Ovary (tissue), 9 donors: ENCODE measurements around the gene PACSIN2. TPM values are rescaled to one million over a fixed set of nuclear protein-coding genes. Genes with fewer than 3 reads are reported as not detected.

Experiments used
- DNase-seq, 5 donors: peaks; one replicate each; pipeline ENCODE4 v3.0.0-alpha.2; 2019 to 2020
- H3K27ac ChIP-seq, 2 donors: fragments of 200-600 bp; one replicate each; pipeline versions ENCODE4 v1.5.1 to v1.8.0; 2019 to 2022
- H3K27me3 ChIP-seq: fragments of 200-600 bp; one replicate; pipeline ENCODE4 v1.8.0; 2022
- H3K36me3 ChIP-seq: fragments of 200-600 bp; sonication (generic); one replicate; pipeline ENCODE4 v1.5.1; 2019
- H3K4me1 ChIP-seq: one replicate; pipeline ENCODE4 v1.8.1; 2013; ENCODE audit warnings: mild to moderate bottlenecking, moderate library complexity; ENCODE audit not compliant: insufficient read depth
- H3K4me3 ChIP-seq: fragments of 200-600 bp; sonication (generic); one replicate; pipeline ENCODE4 v1.5.1; 2017
- H3K9me3 ChIP-seq, 2 donors: fragments of 200-600 bp in 1 of 2; sonication (generic) in 1 of 2; one replicate each; pipeline versions ENCODE4 v1.5.1 to v1.8.1; 2013 to 2019; ENCODE audit warnings: mild to moderate bottlenecking in 1 of 2, moderate library complexity in 1 of 2
- EP300 ChIP-seq: sonication (generic); formaldehyde crosslinking; IDR thresholded peaks from one replicate; pipeline ENCODE4 v1.6.1; 2017; ENCODE audit warnings: antibody characterized with exemption
- POLR2A ChIP-seq: fragments of 450-650 bp; IDR thresholded peaks from one replicate; pipeline ENCODE4 v1.6.1; 2017; ENCODE audit warnings: antibody characterized with exemption, mild to moderate bottlenecking, moderate library complexity
- WGBS, 3 donors: extraction: QIAGEN DNeasy Blood & Tissue Kit in 1 of 3; methylation state at CpG; one replicate each; pipeline versions ENCODE4 v1.1.5 to v1.1.7; 2013 to 2017; 5-methylcytosine and 5-hydroxymethylcytosine counted together
- intact Hi-C, 4 donors: fragments of 100-400 bp; cut with DNase I; formaldehyde crosslinking; loops; one replicate each; pipeline versions ENCODE4 v1.11.0 to v1.15.1; 2022 to 2023
- polyA plus RNA-seq, 2 donors: library from polyadenylated mRNA; stranded (reverse); fragments of 200-250 nt in 1 of 2; fragments of 350-450 nt in 1 of 2; fragmentation: Illumina TruSeq in 1 of 2; extraction: RNeasy Lipid Tissue Mini Kit (QIAGEN cat#74804) in 1 of 2; gene quantifications; one replicate each; pipeline ENCODE4 v1.2.3, GENCODE V29; 2013 to 2014
- total RNA-seq, 7 donors: library from RNA; depleted of rRNA in 2 of 7; stranded (reverse); fragments of >200 nt in 2 of 7; fragmentation: NEBNext Ultra II Directional in 3 of 7; extraction: Animal tissue kit (Norgen Biotek cat#: 25700) in 3 of 7; gene quantifications; one replicate each; pipeline versions ENCODE4 v1.1.0 to v1.2.4, GENCODE V29; 2016 to 2023
- TF ChIP-seq, protein P1 (sequence below), 3 donors: fragments of 450-650 bp in 2 of 3; fragments of 200-600 bp in 1 of 3; IDR thresholded peaks; one replicate each; pipeline versions ENCODE4 v1.5.1 to v1.8.0; 2016 to 2022; ENCODE audit warnings: antibody characterized with exemption in 3 of 3, mild to moderate bottlenecking in 1 of 3
- donor health status: DM: no; HTN: no; CAD: no; lungs with moderate emphysema.
- donor health status: DM: no; HTN: no; CAD: no.
- donor health status: Bipolar disorder and iron deficiency.
- donor health status: DM: yes; HTN: yes; CAD: no.
- donor health status: DM: no; HTN: no; CAD: no.
- donor health status: DM: yes; HTN: yes; CAD: no.

Gene PACSIN2
- total and polyA plus RNA-seq, 9 donors = 25.5 to 60.0 (median 48.0) TPM

DNA sequence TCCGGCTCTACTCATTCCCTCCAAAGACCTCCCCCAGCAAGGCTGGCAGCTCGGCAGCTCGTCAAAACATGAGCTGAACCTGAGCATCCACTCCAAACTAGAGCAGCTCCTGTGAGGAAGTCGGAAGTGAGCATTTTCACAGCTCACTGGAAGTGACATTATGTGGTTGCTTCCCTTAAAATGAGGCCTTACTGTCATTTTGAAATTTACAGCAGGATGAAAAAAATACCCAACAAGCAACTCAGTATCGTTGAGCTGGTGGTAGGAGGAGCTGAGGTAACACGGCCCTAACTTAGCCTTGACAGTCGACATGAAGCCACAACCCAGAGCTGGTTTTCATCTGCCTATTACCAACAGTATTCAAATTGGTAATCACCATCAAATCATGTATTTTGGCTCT is 119.9 kb downstream of the PACSIN2 start:
- Histone ChIP-seq H3K4me1 (no peaks in the 10 kb centered on the region), H3K27ac (no peak overlapping the region), H3K9me3 (no peaks in the 10 kb centered on the region), H3K4me3 (no peak overlapping the region), H3K27me3 (no peaks in the 10 kb centered on the region), H3K36me3 (no peaks in the 10 kb centered on the region)
- WGBS, 3 donors = 51 to 63% (median 53%) methylated on average over 7 of the region's 7 CpGs
- no peak for DNase-seq
- TF ChIP-seq, protein P1, sequence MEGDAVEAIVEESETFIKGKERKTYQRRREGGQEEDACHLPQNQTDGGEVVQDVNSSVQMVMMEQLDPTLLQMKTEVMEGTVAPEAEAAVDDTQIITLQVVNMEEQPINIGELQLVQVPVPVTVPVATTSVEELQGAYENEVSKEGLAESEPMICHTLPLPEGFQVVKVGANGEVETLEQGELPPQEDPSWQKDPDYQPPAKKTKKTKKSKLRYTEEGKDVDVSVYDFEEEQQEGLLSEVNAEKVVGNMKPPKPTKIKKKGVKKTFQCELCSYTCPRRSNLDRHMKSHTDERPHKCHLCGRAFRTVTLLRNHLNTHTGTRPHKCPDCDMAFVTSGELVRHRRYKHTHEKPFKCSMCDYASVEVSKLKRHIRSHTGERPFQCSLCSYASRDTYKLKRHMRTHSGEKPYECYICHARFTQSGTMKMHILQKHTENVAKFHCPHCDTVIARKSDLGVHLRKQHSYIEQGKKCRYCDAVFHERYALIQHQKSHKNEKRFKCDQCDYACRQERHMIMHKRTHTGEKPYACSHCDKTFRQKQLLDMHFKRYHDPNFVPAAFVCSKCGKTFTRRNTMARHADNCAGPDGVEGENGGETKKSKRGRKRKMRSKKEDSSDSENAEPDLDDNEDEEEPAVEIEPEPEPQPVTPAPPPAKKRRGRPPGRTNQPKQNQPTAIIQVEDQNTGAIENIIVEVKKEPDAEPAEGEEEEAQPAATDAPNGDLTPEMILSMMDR (IDR thresholded peaks at IDR 0.05) = no peak
- TF ChIP-seq EP300 = no peak
- no peak for TF ChIP-seq POLR2A
- intact Hi-C loops = no loop called here

DNA sequence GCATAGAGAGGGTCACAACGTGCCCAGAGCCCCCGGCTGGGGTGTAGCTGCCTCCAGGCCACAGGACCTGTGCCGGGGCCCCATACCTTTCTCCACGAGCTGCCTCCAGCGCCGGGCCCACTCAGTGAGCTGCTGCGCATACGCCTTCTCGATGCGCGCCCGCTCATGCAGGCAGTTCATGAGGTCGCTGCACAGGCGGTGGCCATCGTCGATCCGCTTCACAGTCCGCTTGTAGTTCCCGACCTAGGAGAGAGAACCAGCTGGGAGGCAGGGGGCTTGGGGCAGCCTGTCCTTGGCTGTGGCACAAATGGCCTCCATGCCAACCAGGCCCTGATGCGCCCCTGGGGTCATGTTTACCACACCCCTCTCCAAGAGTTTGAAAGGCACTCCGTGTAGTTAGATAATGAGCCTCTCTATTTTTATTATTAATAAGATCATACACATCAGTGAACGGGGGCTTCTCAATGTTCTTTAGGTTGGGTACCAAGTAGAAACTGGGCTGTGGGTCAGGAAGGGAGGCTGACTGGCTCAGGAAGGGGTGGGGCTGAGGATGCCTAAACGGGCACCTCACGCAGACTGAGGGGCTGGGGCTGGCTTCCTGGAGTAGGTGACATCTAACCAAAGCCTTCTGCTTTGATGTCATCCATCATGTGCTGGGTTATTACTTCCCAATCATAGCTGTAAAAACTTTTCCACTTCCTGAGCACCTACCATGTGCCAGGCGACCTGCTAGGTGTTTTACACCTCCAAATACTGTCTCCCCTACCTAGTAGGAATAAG is 121.4 kb downstream of the PACSIN2 start:
- intact Hi-C loops = no loop called here
- no peak overlapping the region for H3K27ac ChIP-seq

GRCh38 chr22:42892571-42893316 is 122.2 kb downstream of the PACSIN2 start:
- no peaks in the 10 kb centered on the region for H3K27me3 ChIP-seq
- H3K27ac ChIP-seq = no peak overlapping the region
- TF ChIP-seq, protein P1 (IDR thresholded peaks at IDR 0.05) = no peak
- TF ChIP-seq POLR2A (no peak), EP300 (no peak)
- intact Hi-C loops = no loop called here
- no peaks in the 10 kb centered on the region for H3K9me3 ChIP-seq
- no peak for DNase-seq
- no peaks in the 10 kb centered on the region for H3K4me1 ChIP-seq
- WGBS, 3 donors = 82 to 90% (median 85%) methylated on average over 10 of the region's 10 CpGs
- H3K4me3 ChIP-seq = no peak overlapping the region
- no peaks in the 10 kb centered on the region for H3K36me3 ChIP-seq

More for the DNA sequence above, 121.4 kb downstream of the PACSIN2 start:
- H3K4me3 ChIP-seq = no peak overlapping the region
- WGBS, 3 donors = 88 to 92% (median 90%) methylated on average over 25 of the region's 25 CpGs
- H3K9me3 ChIP-seq = no peaks in the 10 kb centered on the region
- no peaks in the 10 kb centered on the region for H3K27me3 ChIP-seq
- TF ChIP-seq POLR2A (no peak), EP300 (no peak)
- TF ChIP-seq, protein P1 (IDR thresholded peaks at IDR 0.05) = no peak
- H3K4me1 ChIP-seq = no peaks in the 10 kb centered on the region
- no peak for DNase-seq
- no peaks in the 10 kb centered on the region for H3K36me3 ChIP-seq

GRCh38 chr22:42892156-42892555 is 122.8 kb downstream of the PACSIN2 start:
- intact Hi-C loops = no loop called here
- no peaks in the 10 kb centered on the region for H3K36me3 ChIP-seq
- no peaks in the 10 kb centered on the region for H3K4me1 ChIP-seq
- no peaks in the 10 kb centered on the region for H3K27me3 ChIP-seq
- H3K9me3 ChIP-seq = no peaks in the 10 kb centered on the region
- no peak overlapping the region for H3K27ac ChIP-seq
- DNase-seq = no peak
- 88 to 94% (median 90%) methylated on average over 9 of the region's 9 CpGs for WGBS, 3 donors
- H3K4me3 ChIP-seq = no peak overlapping the region
- TF ChIP-seq EP300 (no peak), POLR2A (no peak)
- TF ChIP-seq, protein P1 (IDR thresholded peaks at IDR 0.05) = no peak
